HL-60 (cell line): ENCODE data around the gene MAGEA2B.
"Not testable (repeated sequence)": the region's sequence is repeated elsewhere in the genome, so short reads cannot be mapped to it uniquely, and the experiment has no call there.

Source experiments
- CTCF ChIP-seq: IDR thresholded peaks from one replicate; pipeline ENCODE4 v1.5.1; 2011; ENCODE audit warnings: low read length, control low read depth, inconsistent platforms; ENCODE audit not compliant: insufficient read depth
- GABPA ChIP-seq: IDR thresholded peaks from 2 replicates; pipeline ENCODE4 v1.6.1; 2012; ENCODE audit warnings: low read depth
- POLR2AphosphoS5 ChIP-seq: IDR thresholded peaks from 2 replicates; pipeline ENCODE4 v1.6.1; 2012; ENCODE audit warnings: low read depth

DNA sequence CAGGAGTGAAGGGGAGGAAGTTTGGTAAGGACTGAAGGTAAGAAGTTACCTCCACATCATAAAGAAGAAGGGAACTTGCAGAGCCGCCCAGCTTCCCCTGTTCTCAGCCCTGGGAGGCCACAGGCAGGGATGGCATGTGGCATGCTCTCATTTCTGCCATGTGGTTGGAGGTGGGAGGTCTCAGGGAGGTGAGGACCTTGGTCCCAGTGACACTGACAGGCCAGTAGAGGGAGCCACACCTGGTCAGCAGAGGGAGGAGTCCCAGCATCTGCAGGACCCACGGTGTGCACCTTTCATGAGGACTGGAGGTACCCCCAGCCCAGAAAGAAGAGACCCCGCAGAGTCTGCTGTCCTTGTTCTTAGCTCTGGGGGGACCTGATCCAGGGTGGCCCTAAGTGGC is 33.4 kb upstream of the MAGEA2B start:
- not testable (repeated sequence) for TF ChIP-seq CTCF, POLR2AphosphoS5, GABPA
